Measurements from ENCODE around the gene MATN1. TPM values are rescaled to one million over a fixed set of nuclear protein-coding genes. Genes with fewer than 3 reads are reported as not detected.

Gene MATN1
- polyA plus RNA-seq, 1 donor (not counting 4 experiments of a cell fraction or from before 2014, with no cell fraction given), result 0.05 TPM

DNA sequence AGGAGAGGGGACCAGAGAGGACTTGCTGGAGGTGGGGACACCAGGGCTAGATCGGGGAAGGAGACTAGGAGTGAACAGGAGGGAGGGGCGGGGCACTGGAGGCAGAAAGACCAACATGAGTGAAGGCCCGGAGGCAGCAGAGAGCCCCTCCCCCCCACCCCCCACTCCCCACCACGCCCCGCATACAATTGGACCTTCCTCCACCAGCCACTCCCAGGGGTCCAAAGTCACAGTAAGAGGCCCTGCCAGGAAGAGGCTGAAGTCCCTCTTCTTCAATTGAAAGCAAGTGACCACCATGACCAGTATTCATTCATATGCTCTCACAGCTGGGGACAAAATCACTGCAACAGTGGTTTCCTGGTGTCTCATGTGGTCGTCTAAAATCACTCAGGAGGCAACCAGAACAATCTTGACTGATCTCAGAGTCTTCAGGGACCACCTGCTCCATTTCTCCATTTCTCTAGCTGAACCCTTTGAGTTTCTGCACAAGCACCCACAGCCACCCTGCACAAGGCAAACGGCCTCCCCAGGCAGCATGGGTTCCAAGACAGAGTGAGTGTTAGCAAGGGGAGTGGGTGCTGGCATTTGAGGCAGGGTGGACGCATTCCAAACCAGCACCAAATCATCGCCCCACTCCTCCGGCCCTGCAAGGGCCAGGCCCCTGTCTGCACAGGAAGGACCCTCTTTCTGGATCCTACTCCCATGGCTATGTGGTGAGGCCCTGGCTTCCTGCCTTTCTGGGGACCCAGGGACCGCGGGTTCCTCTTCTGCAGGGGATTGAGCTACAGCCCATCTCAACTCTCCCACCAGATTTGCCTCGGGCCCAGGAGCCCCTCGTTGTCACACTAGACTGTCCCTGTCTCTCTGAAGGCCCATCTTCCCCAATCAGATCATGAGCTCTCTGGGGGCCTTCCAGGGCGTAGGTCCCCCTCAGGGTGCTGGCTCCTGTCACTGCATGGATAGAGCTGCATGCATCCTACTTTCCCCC, 17.2 kb upstream of the MATN1 start:
- FAIRE-seq (no peak), DNase-seq (ENCODE audit: low read depth, low spot score) (no peak)
- Histone ChIP-seq H2AFZ (ENCODE audit: control insufficient read depth, low read length) (no peak overlapping the region), H3K4me1 (ENCODE audit: control insufficient read depth, extremely low read depth, insufficient read depth, low read length) (peaks cover 26% of the 10 kb centered on the region), H3K27me3 (ENCODE audit: control insufficient read depth, extremely low read depth, insufficient read depth, low read length) (no peaks in the 10 kb centered on the region), H3K9me3 (ENCODE audit: control insufficient read depth, low read depth, low read length) (peaks cover 3% of the 10 kb centered on the region), H3K4me3 (ENCODE audit: control insufficient read depth in 2 of 3, extremely low read depth in 1 of 3, insufficient read depth in 2 of 3, low read depth in 1 of 3, low read length in 3 of 3) (no peak overlapping the region), H3K4me2 (ENCODE audit: control insufficient read depth, extremely low read depth, insufficient read depth, low read depth, low read length) (peak overlapping the region; percentile 4), H3K9ac (ENCODE audit: control insufficient read depth, extremely low read depth, insufficient read depth, low read length) (no peak overlapping the region), H3K79me2 (ENCODE audit: control insufficient read depth, insufficient read depth, low read length) (no peaks in the 10 kb centered on the region), H4K20me1 (ENCODE audit: control insufficient read depth, extremely low read depth, insufficient read depth, low read length) (no peaks in the 10 kb centered on the region), H3K36me3 (ENCODE audit: control insufficient read depth in 2 of 2, extremely low read depth in 1 of 2, insufficient read depth in 2 of 2, low read length in 2 of 2) (no peaks in the 10 kb centered on the region), H3K9me1 (ENCODE audit: control insufficient read depth, extremely low read depth, insufficient read depth, low read length) (no peaks in the 10 kb centered on the region), H3K27ac (ENCODE audit: control insufficient read depth, insufficient read depth, low read length) (no peak overlapping the region)
- TF ChIP-seq CTCF (optimal IDR thresholded peaks at IDR 0.05 in 1 of 3, IDR thresholded peaks at IDR 0.05 in 1 of 3, conservative IDR thresholded peaks at IDR 0.05 in 1 of 3; ENCODE audit: extremely low read depth in 1 of 3, insufficient read depth in 2 of 3, low read length in 3 of 3), result no peak
- TF ChIP-seq EZH2 (IDR thresholded peaks at IDR 0.05; ENCODE audit: low read length), result no peak
- dilution Hi-C loops (cut with MboI; ENCODE audit: extremely low pct_ligation_motif_present, low sequenced_read_pairs), result no loop called here

- FAIRE-seq, result no peak
- H3K27me3 ChIP-seq (ENCODE audit: control insufficient read depth, extremely low read depth, insufficient read depth, low read length), result no peaks in the 10 kb centered on the region
Measured at GRCh38 chr1:30739601-30740000, 16.2 kb upstream of the MATN1 start.

More at GRCh38 chr1:30739601-30740000, 16.2 kb upstream of the MATN1 start:
- no peak for TF ChIP-seq CTCF (optimal IDR thresholded peaks at IDR 0.05 in 1 of 3, IDR thresholded peaks at IDR 0.05 in 1 of 3, conservative IDR thresholded peaks at IDR 0.05 in 1 of 3; ENCODE audit: extremely low read depth in 1 of 3, insufficient read depth in 2 of 3, low read length in 3 of 3)
- TF ChIP-seq EZH2 (IDR thresholded peaks at IDR 0.05; ENCODE audit: low read length), result no peak
- no peak overlapping the region for H3K27ac ChIP-seq (ENCODE audit: control insufficient read depth, insufficient read depth, low read length)
- H3K9me1 ChIP-seq (ENCODE audit: control insufficient read depth, extremely low read depth, insufficient read depth, low read length), result no peaks in the 10 kb centered on the region
- no peaks in the 10 kb centered on the region for H3K79me2 ChIP-seq (ENCODE audit: control insufficient read depth, insufficient read depth, low read length)
- peaks cover 26% of the 10 kb centered on the region for H3K4me1 ChIP-seq (ENCODE audit: control insufficient read depth, extremely low read depth, insufficient read depth, low read length)
- no peak for DNase-seq (ENCODE audit: low read depth, low spot score)
- H3K36me3 ChIP-seq (ENCODE audit: control insufficient read depth in 2 of 2, extremely low read depth in 1 of 2, insufficient read depth in 2 of 2, low read length in 2 of 2), result no peaks in the 10 kb centered on the region
- H3K4me2 ChIP-seq (ENCODE audit: control insufficient read depth, extremely low read depth, insufficient read depth, low read depth, low read length), result no peak overlapping the region
- H4K20me1 ChIP-seq (ENCODE audit: control insufficient read depth, extremely low read depth, insufficient read depth, low read length), result no peaks in the 10 kb centered on the region
- peaks cover 3% of the 10 kb centered on the region for H3K9me3 ChIP-seq (ENCODE audit: control insufficient read depth, low read depth, low read length)
- H3K9ac ChIP-seq (ENCODE audit: control insufficient read depth, extremely low read depth, insufficient read depth, low read length), result no peak overlapping the region
- dilution Hi-C loops (cut with MboI; ENCODE audit: extremely low pct_ligation_motif_present, low sequenced_read_pairs), result no loop called here
- no peak overlapping the region for H3K4me3 ChIP-seq (ENCODE audit: control insufficient read depth in 2 of 3, extremely low read depth in 1 of 3, insufficient read depth in 2 of 3, low read depth in 1 of 3, low read length in 3 of 3)
- no peak overlapping the region for H2AFZ ChIP-seq (ENCODE audit: control insufficient read depth, low read length)

Data from keratinocyte (primary cell).